Thoracic aorta (tissue), 2 donors: ENCODE results near the gene S100A9. TPM values are rescaled to one million over a fixed set of nuclear protein-coding genes. Genes with fewer than 3 reads are reported as not detected.

Experiments used
- ATAC-seq: fragments of 150-250 bp; one replicate; pipeline ENCODE4 v1.8.0; 2017; ENCODE audit warnings: low read depth; ENCODE audit not compliant: insufficient number of reproducible peaks, low FRiP score
- DNase-seq: peaks from one replicate; pipeline ENCODE4 v3.0.0-alpha.2; 2020; ENCODE audit warnings: low spot score
- H3K27ac ChIP-seq, 2 donors: fragments of 200-600 bp; sonication (generic); 1 replicate in 1 of 2; 2 replicates in 1 of 2; pipeline ENCODE4 v1.5.1; 2016; ENCODE audit warnings: mild to moderate bottlenecking in 2 of 2, moderate library complexity in 2 of 2
- H3K27me3 ChIP-seq: fragments of 200-600 bp; sonication (generic); replicated peaks from 2 replicates; pipeline ENCODE4 v1.6.0; 2016; ENCODE audit warnings: mild to moderate bottlenecking; ENCODE audit not compliant: insufficient read depth
- H3K36me3 ChIP-seq: fragments of 200-600 bp; sonication (generic); one replicate; pipeline ENCODE4 v1.5.1; 2016
- H3K4me1 ChIP-seq, 2 donors: fragments of 200-600 bp; sonication (generic); 1 replicate in 1 of 2; 2 replicates in 1 of 2; pipeline versions ENCODE4 v1.5.1 to v1.6.0; 2016; ENCODE audit warnings: low read depth in 2 of 2, mild to moderate bottlenecking in 1 of 2; ENCODE audit not compliant: control insufficient read depth in 1 of 2
- H3K4me3 ChIP-seq: fragments of 200-600 bp; sonication (generic); 2 replicates; pipeline ENCODE4 v1.5.1; 2016; ENCODE audit warnings: mild to moderate bottlenecking
- H3K9me3 ChIP-seq: fragments of 200-600 bp; sonication (generic); 2 replicates; pipeline ENCODE4 v1.5.1; 2016
- CTCF ChIP-seq: fragments of 200-600 bp; sonication (generic); IDR thresholded peaks from one replicate; pipeline ENCODE4 v1.5.1; 2019; ENCODE audit warnings: antibody characterized with exemption
- total RNA-seq, 2 donors: library from RNA; depleted of rRNA; stranded (reverse); fragments of >200 nt; gene quantifications; one replicate each; pipeline versions ENCODE4 v1.1.0 to v1.2.3, GENCODE V29; 2016

Gene S100A9
- total RNA-seq, 2 donors from 2014 or later: 138 to 478 TPM

- H3K27ac ChIP-seq: no peak overlapping the region
- no peaks in the 10 kb centered on the region for H3K4me1 ChIP-seq
- TF ChIP-seq CTCF: no peak
- H3K4me3 ChIP-seq: no peak overlapping the region
- H3K27me3 ChIP-seq: no peaks in the 10 kb centered on the region
- ATAC-seq (no peak), DNase-seq (no peak)
- H3K9me3 ChIP-seq: no peaks in the 10 kb centered on the region
- H3K36me3 ChIP-seq: no peaks in the 10 kb centered on the region
Observed at GRCh38 chr1:153342178-153342577, 15.5 kb upstream of the S100A9 start.

- Histone ChIP-seq H3K9me3 (no peaks in the 10 kb centered on the region), H3K4me3 (no peak overlapping the region), H3K27me3 (no peaks in the 10 kb centered on the region), H3K4me1 (no peaks in the 10 kb centered on the region), H3K36me3 (no peaks in the 10 kb centered on the region), H3K27ac (no peak overlapping the region)
- no peak for TF ChIP-seq CTCF
- DNase-seq: no peak
- no peak for ATAC-seq
Observed at GRCh38 chr1:153343040-153343681, 14.5 kb upstream of the S100A9 start.

GRCh38 chr1:153343811-153344717 lies 13.6 kb upstream of the S100A9 start:
- no peak for DNase-seq
- no peaks in the 10 kb centered on the region for H3K4me1 ChIP-seq
- ATAC-seq: no peak
- H3K27ac ChIP-seq: no peak overlapping the region
- H3K36me3 ChIP-seq: no peaks in the 10 kb centered on the region
- H3K27me3 ChIP-seq: no peaks in the 10 kb centered on the region
- TF ChIP-seq CTCF: no peak
- no peak overlapping the region for H3K4me3 ChIP-seq
- no peaks in the 10 kb centered on the region for H3K9me3 ChIP-seq

- no peak for ATAC-seq
- DNase-seq: no peak
- H3K27me3 ChIP-seq: no peaks in the 10 kb centered on the region
Observed at GRCh38 chr1:153344718-153345025, 13.0 kb upstream of the S100A9 start.

More at GRCh38 chr1:153344718-153345025, 13.0 kb upstream of the S100A9 start:
- Histone ChIP-seq H3K4me1 (no peaks in the 10 kb centered on the region), H3K27ac (no peak overlapping the region), H3K36me3 (no peaks in the 10 kb centered on the region), H3K9me3 (no peaks in the 10 kb centered on the region), H3K4me3 (no peak overlapping the region)
- TF ChIP-seq CTCF: no peak
